PC-9 (cell line): ENCODE data around the gene TSC1.

Experiments used
- EZH2 ChIP-seq: fragments of 200-600 bp; sonication (generic); IDR thresholded peaks from 2 replicates; pipeline ENCODE4 v1.8.0; 2017; ENCODE audit warnings: antibody characterized with exemption, low read depth
- TF ChIP-seq, protein P1 (sequence below): fragments of 200-600 bp; sonication (generic); conservative IDR thresholded peaks from 2 replicates; pipeline ENCODE4 v1.6.1; 2017; ENCODE audit warnings: mixed run types, antibody characterized with exemption, mild to moderate bottlenecking, moderate library complexity

DNA sequence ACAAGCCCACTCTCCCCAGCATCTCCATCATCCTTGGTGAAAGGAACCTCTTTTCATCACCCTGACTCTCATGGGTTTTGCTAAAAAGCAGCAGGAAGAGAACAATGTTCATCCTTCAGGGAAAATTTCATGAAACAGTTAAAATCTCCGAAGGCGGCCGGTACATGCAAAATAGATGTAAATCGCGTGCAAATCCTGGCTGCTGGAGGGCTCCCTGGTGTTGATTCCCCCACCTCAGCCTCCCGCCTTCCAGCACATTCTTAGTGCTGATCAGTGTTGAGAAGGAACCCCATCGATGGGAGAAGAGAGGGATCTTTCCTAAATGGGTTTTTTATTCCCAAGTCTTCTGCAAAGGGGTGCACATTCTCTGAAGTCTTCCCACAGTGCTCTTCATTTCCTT is 25.4 kb upstream of the TSC1 start:
- TF ChIP-seq, protein P1, sequence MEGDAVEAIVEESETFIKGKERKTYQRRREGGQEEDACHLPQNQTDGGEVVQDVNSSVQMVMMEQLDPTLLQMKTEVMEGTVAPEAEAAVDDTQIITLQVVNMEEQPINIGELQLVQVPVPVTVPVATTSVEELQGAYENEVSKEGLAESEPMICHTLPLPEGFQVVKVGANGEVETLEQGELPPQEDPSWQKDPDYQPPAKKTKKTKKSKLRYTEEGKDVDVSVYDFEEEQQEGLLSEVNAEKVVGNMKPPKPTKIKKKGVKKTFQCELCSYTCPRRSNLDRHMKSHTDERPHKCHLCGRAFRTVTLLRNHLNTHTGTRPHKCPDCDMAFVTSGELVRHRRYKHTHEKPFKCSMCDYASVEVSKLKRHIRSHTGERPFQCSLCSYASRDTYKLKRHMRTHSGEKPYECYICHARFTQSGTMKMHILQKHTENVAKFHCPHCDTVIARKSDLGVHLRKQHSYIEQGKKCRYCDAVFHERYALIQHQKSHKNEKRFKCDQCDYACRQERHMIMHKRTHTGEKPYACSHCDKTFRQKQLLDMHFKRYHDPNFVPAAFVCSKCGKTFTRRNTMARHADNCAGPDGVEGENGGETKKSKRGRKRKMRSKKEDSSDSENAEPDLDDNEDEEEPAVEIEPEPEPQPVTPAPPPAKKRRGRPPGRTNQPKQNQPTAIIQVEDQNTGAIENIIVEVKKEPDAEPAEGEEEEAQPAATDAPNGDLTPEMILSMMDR: no peak
- no peak for TF ChIP-seq EZH2
